Measurements from ENCODE around the gene RPTOR. TPM values are rescaled to one million over a fixed set of nuclear protein-coding genes. Genes with fewer than 3 reads are reported as not detected.
"Not testable (repeated sequence)": the region's sequence is repeated elsewhere in the genome, so short reads cannot be mapped to it uniquely, and the experiment has no call there.

The RPTOR gene
- total and polyA plus RNA-seq, 10 of the 15 experiments (the other 5 are each of a cell fraction or from before 2014, with no cell fraction given) = 0.18 to 32.1 (median 7.8) TPM

DNA sequence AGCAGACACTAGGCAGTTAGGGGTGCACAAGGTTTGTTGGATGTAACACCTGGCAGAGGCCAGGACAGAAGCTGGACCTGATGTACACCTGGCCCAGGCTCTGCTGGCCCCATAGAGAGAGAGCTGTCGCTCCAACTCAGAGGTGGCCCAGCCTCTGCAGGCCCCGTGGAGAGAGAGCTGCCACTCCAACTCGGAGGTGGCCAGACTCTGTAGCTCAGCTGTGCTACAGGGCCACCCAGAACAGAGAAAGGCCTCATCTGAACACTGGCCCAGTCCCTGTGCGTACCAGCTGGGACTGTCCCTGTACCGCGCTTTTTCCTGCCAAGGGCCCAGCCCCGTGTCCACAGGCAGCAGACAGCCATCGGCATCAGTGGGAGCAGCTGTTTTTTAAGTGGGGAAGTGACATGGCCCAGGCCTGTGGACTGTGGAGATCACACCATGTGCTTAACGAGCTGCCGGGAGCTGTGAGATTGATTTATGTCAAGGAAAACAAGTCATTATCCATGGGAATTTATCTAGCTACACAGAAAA, 270.6 kb downstream of the RPTOR start:
- 98% methylated on average over 10 of the region's 10 CpGs for WGBS (ENCODE audit: insufficient coverage, insufficient replicate concordance, low lambda C conversion rate, missing lambda C conversion rate)
- no peak overlapping the region for H3K9ac ChIP-seq (ENCODE audit: control insufficient read depth, insufficient read depth, low read length)
- no peaks in the 10 kb centered on the region for H3K79me2 ChIP-seq (ENCODE audit: control insufficient read depth, insufficient read depth, low read length)
- FAIRE-seq (no peak), DNase-seq (ENCODE audit: low read depth, low spot score) (no peak), ATAC-seq (no peak)
- SMC1A ChIA-PET (ENCODE audit: uncharacterized antibody, unreplicated experiment) = no interaction called here
- in situ Hi-C loops (cut with MboI) = no loop called here
- no peaks in the 10 kb centered on the region; a peak in 1 of 4 replicates for H3K36me3 ChIP-seq (ENCODE audit: control insufficient read depth in 2 of 2, insufficient read depth in 2 of 2, low read length in 1 of 2)
- no TSS peak for BruUV-seq (replicated peaks)
- no peaks in the 10 kb centered on the region for H3K27me3 ChIP-seq (replicated peaks in 1 of 2; ENCODE audit: control insufficient read depth in 2 of 2, insufficient read depth in 2 of 2, low read length in 1 of 2)
- H3K4me2 ChIP-seq (ENCODE audit: control insufficient read depth, insufficient read depth) = no peak overlapping the region
- intact Hi-C loops (cut with micrococcal nuclease; ENCODE audit: unreplicated experiment) = no loop called here
- no peak overlapping the region for H3K4me3 ChIP-seq
- H3K27ac ChIP-seq (ENCODE audit: control insufficient read depth, insufficient read depth) = no peak overlapping the region
- TF ChIP-seq PAX8 (IDR thresholded peaks at IDR 0.05) (no peak), ZNF274 (IDR thresholded peaks at IDR 0.05; ENCODE audit: insufficient read depth, insufficient read length) (no peak), CHD2 (IDR thresholded peaks at IDR 0.05; ENCODE audit: borderline replicate concordance, low read depth, low read length) (no peak), NRF1 (conservative IDR thresholded peaks at IDR 0.05; ENCODE audit: low read depth, low read length) (no peak)
- TF ChIP-seq, protein P1, sequence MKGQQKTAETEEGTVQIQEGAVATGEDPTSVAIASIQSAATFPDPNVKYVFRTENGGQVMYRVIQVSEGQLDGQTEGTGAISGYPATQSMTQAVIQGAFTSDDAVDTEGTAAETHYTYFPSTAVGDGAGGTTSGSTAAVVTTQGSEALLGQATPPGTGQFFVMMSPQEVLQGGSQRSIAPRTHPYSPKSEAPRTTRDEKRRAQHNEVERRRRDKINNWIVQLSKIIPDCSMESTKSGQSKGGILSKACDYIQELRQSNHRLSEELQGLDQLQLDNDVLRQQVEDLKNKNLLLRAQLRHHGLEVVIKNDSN (IDR thresholded peaks at IDR 0.05; ENCODE audit: borderline replicate concordance, extremely low read length, insufficient read depth, low read depth, low read length) = no peak
- TF ChIP-seq, protein P2, sequence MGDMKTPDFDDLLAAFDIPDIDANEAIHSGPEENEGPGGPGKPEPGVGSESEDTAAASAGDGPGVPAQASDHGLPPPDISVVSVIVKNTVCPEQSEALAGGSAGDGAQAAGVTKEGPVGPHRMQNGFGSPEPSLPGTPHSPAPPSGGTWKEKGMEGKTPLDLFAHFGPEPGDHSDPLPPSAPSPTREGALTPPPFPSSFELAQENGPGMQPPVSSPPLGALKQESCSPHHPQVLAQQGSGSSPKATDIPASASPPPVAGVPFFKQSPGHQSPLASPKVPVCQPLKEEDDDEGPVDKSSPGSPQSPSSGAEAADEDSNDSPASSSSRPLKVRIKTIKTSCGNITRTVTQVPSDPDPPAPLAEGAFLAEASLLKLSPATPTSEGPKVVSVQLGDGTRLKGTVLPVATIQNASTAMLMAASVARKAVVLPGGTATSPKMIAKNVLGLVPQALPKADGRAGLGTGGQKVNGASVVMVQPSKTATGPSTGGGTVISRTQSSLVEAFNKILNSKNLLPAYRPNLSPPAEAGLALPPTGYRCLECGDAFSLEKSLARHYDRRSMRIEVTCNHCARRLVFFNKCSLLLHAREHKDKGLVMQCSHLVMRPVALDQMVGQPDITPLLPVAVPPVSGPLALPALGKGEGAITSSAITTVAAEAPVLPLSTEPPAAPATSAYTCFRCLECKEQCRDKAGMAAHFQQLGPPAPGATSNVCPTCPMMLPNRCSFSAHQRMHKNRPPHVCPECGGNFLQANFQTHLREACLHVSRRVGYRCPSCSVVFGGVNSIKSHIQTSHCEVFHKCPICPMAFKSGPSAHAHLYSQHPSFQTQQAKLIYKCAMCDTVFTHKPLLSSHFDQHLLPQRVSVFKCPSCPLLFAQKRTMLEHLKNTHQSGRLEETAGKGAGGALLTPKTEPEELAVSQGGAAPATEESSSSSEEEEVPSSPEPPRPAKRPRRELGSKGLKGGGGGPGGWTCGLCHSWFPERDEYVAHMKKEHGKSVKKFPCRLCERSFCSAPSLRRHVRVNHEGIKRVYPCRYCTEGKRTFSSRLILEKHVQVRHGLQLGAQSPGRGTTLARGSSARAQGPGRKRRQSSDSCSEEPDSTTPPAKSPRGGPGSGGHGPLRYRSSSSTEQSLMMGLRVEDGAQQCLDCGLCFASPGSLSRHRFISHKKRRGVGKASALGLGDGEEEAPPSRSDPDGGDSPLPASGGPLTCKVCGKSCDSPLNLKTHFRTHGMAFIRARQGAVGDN (IDR thresholded peaks at IDR 0.05) = no peak
- RAD21 ChIA-PET (ENCODE audit: unreplicated experiment) = interaction anchor here (0.8 kb wide), 1 partner anchor 95 kb away, joined by 3 read pairs; no protein-coding TSS in a partner anchor
- H4K20me1 ChIP-seq (ENCODE audit: control insufficient read depth, insufficient read depth) = no peaks in the 10 kb centered on the region
- no peak overlapping the region for H2AFZ ChIP-seq (ENCODE audit: control insufficient read depth, low read depth, low read length)
- CTCF ChIA-PET = no interaction called here
- no peaks in the 10 kb centered on the region for H3K4me1 ChIP-seq (ENCODE audit: control insufficient read depth, insufficient read depth, low read length)
- H3K9me3 ChIP-seq (replicated peaks; ENCODE audit: control insufficient read depth, insufficient read depth, low read length) = no peaks in the 10 kb centered on the region
- POLR2A ChIA-PET = no interaction called here

DNA sequence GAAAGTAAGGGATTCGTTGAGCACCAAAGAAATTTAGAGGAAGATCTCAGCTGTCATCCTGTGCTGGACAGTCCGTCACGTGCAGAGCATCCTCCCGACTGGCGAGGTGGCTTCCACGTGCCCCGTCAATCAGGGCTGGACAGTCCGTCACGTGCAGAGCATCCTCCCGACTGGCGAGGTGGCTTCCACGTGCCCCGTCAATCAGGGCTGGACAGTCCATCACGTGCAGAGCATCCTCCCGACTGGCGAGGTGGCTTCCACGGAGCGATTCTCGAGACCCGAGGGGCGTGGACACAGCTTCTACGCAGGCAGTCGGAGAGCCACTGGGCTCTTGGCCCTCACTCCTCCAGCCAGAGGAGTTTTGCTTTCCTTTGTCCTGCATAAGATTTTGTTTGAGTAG, 271.1 kb downstream of the RPTOR start:
- not testable (repeated sequence) for H3K9me3 ChIP-seq (replicated peaks; ENCODE audit: control insufficient read depth, insufficient read depth, low read length)

More for the DNA sequence above, 271.1 kb downstream of the RPTOR start:
- 98% methylated on average over 23 of the region's 23 CpGs for WGBS (ENCODE audit: insufficient coverage, insufficient replicate concordance, low lambda C conversion rate, missing lambda C conversion rate)
- H3K4me2 ChIP-seq (ENCODE audit: control insufficient read depth, insufficient read depth); H3K27me3 ChIP-seq (replicated peaks in 1 of 2; ENCODE audit: control insufficient read depth in 2 of 2, insufficient read depth in 2 of 2, low read length in 1 of 2); H3K36me3 ChIP-seq (ENCODE audit: control insufficient read depth in 2 of 2, insufficient read depth in 2 of 2, low read length in 1 of 2); H3K4me1 ChIP-seq (ENCODE audit: control insufficient read depth, insufficient read depth, low read length); FAIRE-seq; H3K79me2 ChIP-seq (ENCODE audit: control insufficient read depth, insufficient read depth, low read length); in situ Hi-C loops (cut with MboI); H3K4me3 ChIP-seq; intact Hi-C loops (cut with micrococcal nuclease; ENCODE audit: unreplicated experiment); H3K9ac ChIP-seq (ENCODE audit: control insufficient read depth, insufficient read depth, low read length); H3K27ac ChIP-seq (ENCODE audit: control insufficient read depth, insufficient read depth); H2AFZ ChIP-seq (ENCODE audit: control insufficient read depth, low read depth, low read length); DNase-seq (ENCODE audit: low read depth, low spot score); BruUV-seq (replicated peaks); ATAC-seq; SMC1A ChIA-PET (ENCODE audit: uncharacterized antibody, unreplicated experiment); H4K20me1 ChIP-seq (ENCODE audit: control insufficient read depth, insufficient read depth); POLR2A ChIA-PET; CTCF ChIA-PET: not testable (repeated sequence)
- RAD21 ChIA-PET (ENCODE audit: unreplicated experiment) = interaction anchor here (0.8 kb wide), 1 partner anchor 95 kb away, joined by 3 read pairs; no protein-coding TSS in a partner anchor
